Keratinocyte (primary cell): ENCODE data around the gene IL3. TPM values are rescaled to one million over a fixed set of nuclear protein-coding genes. Genes with fewer than 3 reads are reported as not detected.

Experiments
- DNase-seq: peaks from one replicate; pipeline ENCODE4 v3.0.0-alpha.2; 2011; ENCODE audit warnings: low read depth, missing footprints, low spot score
- FAIRE-seq: peaks from 2 replicates; lab custom pipeline; 2011; peaks lifted over from hg19 to GRCh38; lab: Jason Lieb, UNC
- H2AFZ ChIP-seq: 2 replicates; pipeline ENCODE4 v1.6.0; 2012; ENCODE audit warnings: low read length, control low read depth, inconsistent platforms; ENCODE audit not compliant: control insufficient read depth
- H3K27ac ChIP-seq: 2 replicates; pipeline ENCODE4 v1.5.1; 2011; ENCODE audit warnings: low read length; ENCODE audit not compliant: control insufficient read depth, insufficient read depth
- H3K27me3 ChIP-seq: 3 replicates; pipeline ENCODE4 v1.6.0; 2011; ENCODE audit warnings: low read length; ENCODE audit not compliant: control insufficient read depth, insufficient read depth; ENCODE audit errors: extremely low read depth
- H3K36me3 ChIP-seq, 2 experiments: 2 replicates in 1 of 2; 3 replicates in 1 of 2; pipeline ENCODE4 v1.5.1; 2011; ENCODE audit warnings: low read length in 2 of 2, mild to moderate bottlenecking in 1 of 2; ENCODE audit not compliant: control insufficient read depth in 2 of 2, insufficient read depth in 2 of 2; ENCODE audit errors: extremely low read depth in 1 of 2
- H3K4me1 ChIP-seq: 3 replicates; pipeline ENCODE4 v1.5.1; 2011; ENCODE audit warnings: low read length; ENCODE audit not compliant: control insufficient read depth, insufficient read depth; ENCODE audit errors: extremely low read depth
- H3K4me2 ChIP-seq: 3 replicates; pipeline ENCODE4 v1.6.0; 2011; ENCODE audit warnings: low read depth, low read length; ENCODE audit not compliant: control insufficient read depth, insufficient read depth; ENCODE audit errors: extremely low read depth
- H3K4me3 ChIP-seq, 3 experiments: fragments of 200-600 bp in 1 of 3; sonication (generic) in 1 of 3; 2 replicates in 2 of 3; 3 replicates in 1 of 3; pipeline ENCODE4 v1.5.1; 2011 to 2016; ENCODE audit warnings: low read length in 3 of 3, mild to moderate bottlenecking in 3 of 3, control low read depth in 2 of 3, inconsistent platforms in 1 of 3, low read depth in 1 of 3, mixed read lengths in 1 of 3, mixed run types in 1 of 3, moderate library complexity in 1 of 3; ENCODE audit not compliant: control insufficient read depth in 2 of 3, insufficient read depth in 2 of 3; ENCODE audit errors: extremely low read depth in 1 of 3
- H3K79me2 ChIP-seq: 2 replicates; pipeline ENCODE4 v1.6.0; 2012; ENCODE audit warnings: low read length; ENCODE audit not compliant: control insufficient read depth, insufficient read depth
- H3K9ac ChIP-seq: 3 replicates; pipeline ENCODE4 v1.6.0; 2011; ENCODE audit warnings: low read length; ENCODE audit not compliant: control insufficient read depth, insufficient read depth; ENCODE audit errors: extremely low read depth
- H3K9me1 ChIP-seq: 3 replicates; pipeline ENCODE4 v1.6.0; 2011; ENCODE audit warnings: low read length; ENCODE audit not compliant: control insufficient read depth, insufficient read depth; ENCODE audit errors: extremely low read depth
- H3K9me3 ChIP-seq: 2 replicates; pipeline ENCODE4 v1.5.1; 2012; ENCODE audit warnings: low read depth, low read length; ENCODE audit not compliant: control insufficient read depth
- H4K20me1 ChIP-seq: 3 replicates; pipeline ENCODE4 v1.6.0; 2011; ENCODE audit warnings: low read length; ENCODE audit not compliant: control insufficient read depth, insufficient read depth; ENCODE audit errors: extremely low read depth
- CTCF ChIP-seq, 3 experiments: IDR thresholded peaks in 1 of 3; conservative IDR thresholded peaks in 1 of 3; optimal IDR thresholded peaks in 1 of 3; 2 replicates in 2 of 3; 3 replicates in 1 of 3; pipeline versions ENCODE3 to v1.5.1; 2011; ENCODE audit warnings: low read length in 3 of 3, mild to moderate bottlenecking in 3 of 3, moderate library complexity in 2 of 3, control low read depth in 1 of 3, inconsistent platforms in 1 of 3; ENCODE audit not compliant: insufficient read depth in 2 of 3; ENCODE audit errors: extremely low read depth in 1 of 3
- EZH2 ChIP-seq: IDR thresholded peaks from one replicate; pipeline ENCODE4 v1.6.1; 2012; ENCODE audit warnings: inconsistent platforms, mild to moderate bottlenecking, low read length, moderate library complexity
- dilution Hi-C: fragments of 300-500 bp; cut with MboI; formaldehyde crosslinking; loops from one replicate; pipeline ENCODE4 v1.7.0; 2020; ENCODE audit warnings: low sequenced_read_pairs; ENCODE audit not compliant: extremely low pct_ligation_motif_present
- polyA plus RNA-seq, 5 experiments: library from polyadenylated mRNA; depleted of rRNA in 3 of 5; stranded (reverse) in 3 of 5; stranded (forward) in 1 of 5; unstranded in 1 of 5; fragments of >200 nt; gene quantifications; 1 replicate in 1 of 5; 2 replicates in 3 of 5; 3 replicates in 1 of 5; pipeline versions ENCODE4 v1.2.1 to v1.2.3, GENCODE V29; 2011 to 2012; ENCODE audit warnings: missing spikeins in 2 of 5, low read depth in 1 of 5, low replicate concordance in 1 of 5

Gene IL3
- polyA plus RNA-seq, 1 donor (not counting 4 experiments of a cell fraction or from before 2014, with no cell fraction given) = not detected

GRCh38 chr5:132100672-132101261, 40.3 kb downstream of the IL3 start:
- Histone ChIP-seq H3K9me1 (peaks cover 5% of the 10 kb centered on the region), H3K9me3 (no peaks in the 10 kb centered on the region), H3K36me3 (no peaks in the 10 kb centered on the region), H3K4me2 (no peak overlapping the region), H3K27ac (no peak overlapping the region), H3K4me1 (peaks cover 35% of the 10 kb centered on the region), H3K27me3 (no peaks in the 10 kb centered on the region), H4K20me1 (no peaks in the 10 kb centered on the region), H3K79me2 (no peaks in the 10 kb centered on the region), H3K4me3 (no peak overlapping the region), H3K9ac (no peak overlapping the region), H2AFZ (no peak overlapping the region)
- no peak for FAIRE-seq
- no peak for DNase-seq
- TF ChIP-seq EZH2 (no peak), CTCF (optimal IDR thresholded peaks at IDR 0.05 in 1 of 3, IDR thresholded peaks at IDR 0.05 in 1 of 3, conservative IDR thresholded peaks at IDR 0.05 in 1 of 3; ENCODE audit: extremely low read depth in 1 of 3, insufficient read depth in 2 of 3, low read length in 3 of 3) (no peak)
- dilution Hi-C loops = no loop called here

- DNase-seq (no peak), FAIRE-seq (no peak)
- peaks cover 34% of the 10 kb centered on the region for H3K4me1 ChIP-seq
- no peak overlapping the region for H3K9ac ChIP-seq
- H3K9me1 ChIP-seq = peaks cover 5% of the 10 kb centered on the region
- H2AFZ ChIP-seq = no peak overlapping the region
- no peaks in the 10 kb centered on the region for H3K9me3 ChIP-seq
- no peaks in the 10 kb centered on the region for H3K36me3 ChIP-seq
- no peaks in the 10 kb centered on the region for H3K27me3 ChIP-seq
- dilution Hi-C loops = no loop called here
- no peaks in the 10 kb centered on the region for H4K20me1 ChIP-seq
- H3K79me2 ChIP-seq = no peaks in the 10 kb centered on the region
- H3K4me3 ChIP-seq = no peak overlapping the region
- H3K27ac ChIP-seq = no peak overlapping the region
- TF ChIP-seq EZH2 (no peak), CTCF (optimal IDR thresholded peaks at IDR 0.05 in 1 of 3, IDR thresholded peaks at IDR 0.05 in 1 of 3, conservative IDR thresholded peaks at IDR 0.05 in 1 of 3; ENCODE audit: extremely low read depth in 1 of 3, insufficient read depth in 2 of 3, low read length in 3 of 3) (no peak)
- H3K4me2 ChIP-seq = no peak overlapping the region
Measured at GRCh38 chr5:132101385-132101880, 41.0 kb downstream of the IL3 start.
